Stimulated activated CD4-positive, alpha-beta T cell treated with anti-CD3 and anti-CD28 coated beads, TNF-alpha, amount 100 ng/mL, for 1 hour (primary cell): Measurements from ENCODE around the gene RNF223.

Source experiments
- DNase-seq, 3 donors: peaks; one replicate each; pipeline ENCODE4 v3.0.0-alpha.2; 2020; ENCODE audit warnings: low read depth in 3 of 3, low spot score in 1 of 3

Gene RNF223

DNA sequence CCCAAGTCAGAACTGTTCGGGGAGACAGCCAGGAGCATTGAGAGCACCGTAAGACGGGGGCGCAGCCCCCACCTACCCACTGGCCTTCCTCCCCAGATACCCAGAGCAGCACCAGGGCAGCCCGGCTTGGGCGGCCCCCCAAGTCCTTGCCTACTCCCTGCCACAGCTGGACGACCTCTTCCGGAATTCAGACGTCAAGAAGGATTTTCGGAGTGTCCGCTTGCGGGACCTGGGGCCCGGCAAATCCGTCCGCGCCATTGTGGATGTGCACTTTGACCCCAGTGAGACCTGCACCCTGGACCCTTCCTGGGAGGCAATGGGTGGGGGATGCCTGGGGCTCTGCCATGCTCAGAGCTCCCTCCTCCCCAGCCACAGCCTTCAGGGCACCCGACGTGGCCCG, 26.7 kb downstream of the RNF223 start:
- no peak for DNase-seq

DNA sequence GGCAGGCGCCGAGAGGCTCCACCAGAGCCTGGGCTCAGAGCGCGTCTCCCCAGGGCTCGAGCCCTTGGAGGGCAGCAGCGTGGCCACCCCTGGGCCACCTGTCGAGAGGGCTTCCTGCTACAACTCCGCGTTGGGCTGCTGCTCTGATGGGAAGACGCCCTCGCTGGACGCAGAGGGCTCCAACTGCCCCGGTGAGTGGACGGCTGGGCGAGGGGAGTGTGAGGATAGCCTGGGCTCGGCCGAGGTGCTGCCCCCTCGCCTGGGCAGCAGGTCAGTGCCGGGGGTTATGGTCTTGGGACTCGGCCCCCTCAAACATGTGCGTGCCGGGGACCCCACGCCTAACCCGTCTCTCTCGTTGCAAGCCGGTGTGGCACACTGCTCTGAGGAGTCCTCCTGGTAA, 27.3 kb downstream of the RNF223 start:
- no peak for DNase-seq

DNA sequence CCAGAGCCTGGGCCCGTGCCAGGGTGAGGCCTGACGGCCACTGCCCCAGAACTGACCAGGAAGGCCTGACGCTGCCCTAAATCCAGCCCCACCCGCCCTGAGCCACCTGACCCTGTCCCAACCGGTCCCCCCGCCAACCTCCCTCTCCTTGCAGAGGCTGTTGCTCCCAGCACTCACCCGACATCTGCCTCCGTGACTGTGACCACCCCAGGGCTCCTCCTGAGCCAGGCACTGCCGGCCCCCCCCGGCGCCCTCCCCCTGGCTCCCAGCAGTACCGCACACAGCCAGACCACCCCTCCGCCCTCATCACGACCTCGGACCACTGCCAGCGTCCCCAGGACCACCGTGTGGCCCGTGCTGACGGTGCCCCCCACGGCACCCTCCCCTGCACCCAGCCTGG, 27.9 kb downstream of the RNF223 start:
- DNase-seq = no peak

DNA sequence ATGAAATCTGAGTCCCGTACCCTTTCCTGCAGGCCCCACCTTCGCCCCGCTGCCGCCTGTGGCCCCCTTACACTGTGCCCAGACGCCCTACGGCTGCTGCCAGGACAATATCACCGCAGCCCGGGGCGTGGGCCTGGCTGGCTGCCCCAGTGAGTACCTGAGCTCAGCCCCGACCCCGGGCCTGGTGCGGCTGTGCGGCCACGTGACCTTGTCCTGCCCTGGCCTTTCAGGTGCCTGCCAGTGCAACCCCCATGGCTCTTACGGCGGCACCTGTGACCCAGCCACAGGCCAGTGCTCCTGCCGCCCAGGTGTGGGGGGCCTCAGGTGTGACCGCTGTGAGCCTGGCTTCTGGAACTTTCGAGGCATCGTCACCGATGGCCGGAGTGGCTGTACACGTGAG, 29.0 kb downstream of the RNF223 start:
- DNase-seq = no peak

DNA sequence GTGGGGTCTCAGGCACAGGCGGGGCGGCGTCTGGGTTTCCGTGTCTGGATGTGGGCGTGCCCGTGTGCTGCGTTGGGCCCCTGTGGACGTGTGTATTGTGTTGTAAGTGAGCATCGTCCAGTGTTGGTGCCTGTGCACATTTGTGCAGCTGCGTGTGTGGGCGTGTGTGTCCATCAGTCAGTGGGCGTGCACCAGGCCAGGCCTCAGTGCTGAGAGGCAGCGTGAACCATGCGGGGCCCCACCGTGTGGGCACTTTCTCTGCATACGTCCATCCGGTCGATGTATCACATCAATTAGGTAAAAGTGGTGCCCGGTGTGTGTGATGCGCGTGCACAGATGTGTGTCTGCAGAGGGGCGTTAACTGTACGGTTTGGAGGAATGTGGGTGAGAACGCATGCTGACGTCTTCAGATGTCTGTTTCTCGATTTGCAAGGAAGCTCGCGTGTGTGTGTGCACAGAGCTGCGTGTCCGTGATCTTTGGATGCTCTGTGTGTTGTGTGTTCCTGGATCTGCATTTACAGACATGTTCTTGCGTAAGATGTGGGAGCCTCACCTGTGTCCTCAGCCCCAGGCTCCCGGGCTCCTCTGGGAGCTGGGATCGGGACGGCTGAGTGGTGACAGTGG, 29.5 kb downstream of the RNF223 start:
- DNase-seq = no peak

DNA sequence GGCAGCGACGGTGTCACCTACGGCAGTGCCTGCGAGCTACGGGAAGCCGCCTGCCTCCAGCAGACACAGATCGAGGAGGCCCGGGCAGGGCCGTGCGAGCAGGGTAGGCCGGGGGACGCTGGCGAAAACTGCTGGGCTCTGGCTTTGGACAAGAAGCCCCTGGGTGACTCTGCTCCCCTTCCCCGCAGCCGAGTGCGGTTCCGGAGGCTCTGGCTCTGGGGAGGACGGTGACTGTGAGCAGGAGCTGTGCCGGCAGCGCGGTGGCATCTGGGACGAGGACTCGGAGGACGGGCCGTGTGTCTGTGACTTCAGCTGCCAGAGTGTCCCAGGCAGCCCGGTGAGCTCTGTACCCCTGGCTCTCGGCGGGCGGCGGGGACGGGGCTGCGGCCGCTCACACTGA, 30.2 kb downstream of the RNF223 start:
- no peak for DNase-seq

DNA sequence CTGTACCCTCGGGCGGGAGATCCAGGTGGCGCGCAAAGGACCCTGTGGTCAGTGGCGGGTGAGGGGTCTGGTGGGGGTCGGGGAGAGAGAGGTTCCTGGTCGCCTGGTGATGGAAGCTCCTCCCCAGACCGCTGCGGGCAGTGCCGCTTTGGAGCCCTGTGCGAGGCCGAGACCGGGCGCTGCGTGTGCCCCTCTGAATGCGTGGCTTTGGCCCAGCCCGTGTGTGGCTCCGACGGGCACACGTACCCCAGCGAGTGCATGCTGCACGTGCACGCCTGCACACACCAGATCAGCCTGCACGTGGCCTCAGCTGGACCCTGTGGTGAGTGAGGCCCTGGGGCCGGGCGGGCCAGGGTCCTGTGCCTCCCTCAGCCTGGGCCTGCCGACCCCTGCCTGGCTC, 30.7 kb downstream of the RNF223 start:
- no peak for DNase-seq

DNA sequence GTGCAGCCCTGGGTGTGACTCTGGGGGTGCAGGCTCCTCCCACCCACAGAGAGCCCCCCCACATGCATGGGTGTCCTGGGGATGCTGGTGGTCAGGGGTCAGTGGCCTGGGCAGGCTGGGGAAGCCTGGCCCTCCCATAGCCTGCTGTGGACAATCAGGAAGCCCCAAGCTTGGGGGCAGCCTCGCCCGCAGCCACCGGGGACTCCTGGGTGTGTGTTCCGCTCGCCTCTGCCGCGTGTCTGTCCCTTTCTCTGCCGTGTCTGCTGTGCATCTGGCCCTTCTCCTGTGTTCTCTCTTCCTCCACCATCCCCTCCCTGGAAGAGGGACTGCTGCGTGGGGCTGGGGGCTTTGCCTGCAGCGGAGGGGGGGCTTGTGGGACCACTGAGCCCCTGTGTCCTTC, 31.3 kb downstream of the RNF223 start:
- DNase-seq = no peak

DNA sequence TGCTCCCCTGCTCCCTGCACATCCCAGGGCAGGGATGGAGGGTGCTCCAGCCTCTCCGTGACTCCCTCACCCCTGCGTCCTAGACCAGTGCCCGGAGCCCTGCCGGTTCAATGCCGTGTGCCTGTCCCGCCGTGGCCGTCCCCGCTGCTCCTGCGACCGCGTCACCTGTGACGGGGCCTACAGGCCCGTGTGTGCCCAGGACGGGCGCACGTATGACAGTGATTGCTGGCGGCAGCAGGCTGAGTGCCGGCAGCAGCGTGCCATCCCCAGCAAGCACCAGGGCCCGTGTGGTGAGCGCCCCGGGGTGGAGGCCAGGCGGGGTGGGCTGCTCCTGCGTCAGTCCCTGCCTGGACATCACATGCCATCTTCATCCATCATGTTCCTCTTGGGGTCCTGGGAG, 32.2 kb downstream of the RNF223 start:
- no peak for DNase-seq

DNA sequence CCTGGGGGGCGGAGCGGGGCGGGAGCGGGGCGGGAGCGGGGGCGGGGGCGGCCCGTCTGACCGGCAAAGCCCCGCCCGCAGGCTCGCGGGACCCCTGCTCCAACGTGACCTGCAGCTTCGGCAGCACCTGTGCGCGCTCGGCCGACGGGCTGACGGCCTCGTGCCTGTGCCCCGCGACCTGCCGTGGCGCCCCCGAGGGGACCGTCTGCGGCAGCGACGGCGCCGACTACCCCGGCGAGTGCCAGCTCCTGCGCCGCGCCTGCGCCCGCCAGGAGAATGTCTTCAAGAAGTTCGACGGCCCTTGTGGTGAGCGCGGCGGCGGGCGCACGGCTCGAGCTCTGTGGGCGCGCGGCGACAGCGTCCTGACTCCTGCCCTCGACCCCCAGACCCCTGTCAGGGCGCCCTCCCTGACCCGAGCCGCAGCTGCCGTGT, 33.0 kb downstream of the RNF223 start:
- no peak for DNase-seq

DNA sequence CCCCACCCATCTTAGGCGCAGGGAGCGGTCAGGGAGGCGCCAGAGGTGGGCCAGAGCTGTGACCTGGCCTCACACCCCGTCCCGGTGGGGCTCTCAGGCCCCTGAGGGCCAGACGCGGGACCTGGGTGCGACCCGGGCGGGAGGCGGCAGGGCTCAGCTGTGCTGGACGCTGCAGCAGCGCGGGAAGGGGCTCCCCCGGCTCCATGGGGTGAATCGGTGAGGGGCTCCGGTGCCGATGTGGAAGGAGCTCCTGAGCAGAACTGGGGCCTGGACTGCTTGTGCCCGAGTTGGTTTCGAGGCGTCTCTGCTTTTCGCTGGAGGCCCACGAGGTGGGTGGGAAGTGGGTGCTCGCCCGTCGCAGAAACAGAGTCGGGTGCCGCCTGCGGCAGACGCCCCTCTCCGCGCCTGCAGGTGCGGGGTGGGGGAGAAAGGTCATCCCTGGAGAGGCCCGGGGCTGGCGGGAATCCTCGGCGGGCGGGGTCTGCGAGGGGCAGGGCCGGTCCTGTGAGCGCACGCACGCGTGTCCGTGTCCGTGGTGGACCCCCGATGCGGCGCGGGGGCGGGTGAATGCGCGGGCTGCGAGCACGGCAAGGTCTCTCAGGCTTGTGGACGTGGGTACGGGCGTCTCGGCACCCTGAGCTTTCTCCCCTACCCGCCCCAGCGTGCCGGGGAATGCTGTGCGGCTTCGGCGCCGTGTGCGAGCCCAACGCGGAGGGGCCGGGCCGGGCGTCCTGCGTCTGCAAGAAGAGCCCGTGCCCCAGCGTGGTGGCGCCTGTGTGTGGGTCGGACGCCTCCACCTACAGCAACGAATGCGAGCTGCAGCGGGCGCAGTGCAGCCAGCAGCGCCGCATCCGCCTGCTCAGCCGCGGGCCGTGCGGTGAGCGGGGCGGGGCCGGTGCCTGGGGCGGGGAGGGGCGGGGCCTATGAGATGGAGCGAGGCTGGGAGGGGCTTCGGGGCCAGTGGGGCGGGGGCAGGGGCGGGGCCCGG, 33.8 kb downstream of the RNF223 start:
- DNase-seq = peak; percentile 56 to 64 (median 57)

DNA sequence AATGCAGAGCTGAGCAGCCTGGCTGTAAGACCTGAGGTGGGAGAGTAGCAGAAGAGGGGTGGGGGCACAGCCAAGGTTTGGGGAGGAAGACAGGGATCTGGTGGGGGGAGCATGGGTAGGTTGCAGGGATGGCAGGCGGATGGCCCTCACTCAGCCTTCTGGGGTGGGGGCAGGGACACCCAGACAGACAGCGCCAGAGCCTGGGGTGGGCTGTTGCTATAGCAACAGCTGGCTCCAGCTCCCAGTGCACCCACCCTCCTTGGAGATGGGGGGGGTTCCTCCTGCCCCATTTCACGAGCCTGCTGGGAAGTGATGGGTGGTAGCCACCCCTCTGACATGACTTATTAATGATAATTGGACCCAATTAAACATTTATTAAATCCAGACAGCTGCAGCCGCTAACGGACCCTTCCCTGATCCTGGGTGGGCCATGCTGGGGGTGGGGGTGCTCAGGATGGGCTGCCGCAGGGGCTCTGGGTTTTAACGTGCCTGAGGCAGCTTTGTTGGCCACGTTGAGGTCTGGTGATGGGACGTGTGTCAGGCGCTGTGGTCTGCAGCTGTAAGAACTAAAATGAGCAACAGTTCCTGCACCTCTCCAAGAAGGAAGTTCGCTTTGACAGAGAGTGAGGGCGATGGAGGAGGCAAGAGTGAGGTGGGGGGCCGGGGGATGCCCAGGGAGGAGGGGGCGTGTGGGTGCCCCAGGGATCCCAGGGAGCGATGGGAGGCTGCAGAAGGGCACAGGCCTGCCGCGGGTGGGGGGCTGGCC, 34.8 kb downstream of the RNF223 start:
- DNase-seq = no peak

DNA sequence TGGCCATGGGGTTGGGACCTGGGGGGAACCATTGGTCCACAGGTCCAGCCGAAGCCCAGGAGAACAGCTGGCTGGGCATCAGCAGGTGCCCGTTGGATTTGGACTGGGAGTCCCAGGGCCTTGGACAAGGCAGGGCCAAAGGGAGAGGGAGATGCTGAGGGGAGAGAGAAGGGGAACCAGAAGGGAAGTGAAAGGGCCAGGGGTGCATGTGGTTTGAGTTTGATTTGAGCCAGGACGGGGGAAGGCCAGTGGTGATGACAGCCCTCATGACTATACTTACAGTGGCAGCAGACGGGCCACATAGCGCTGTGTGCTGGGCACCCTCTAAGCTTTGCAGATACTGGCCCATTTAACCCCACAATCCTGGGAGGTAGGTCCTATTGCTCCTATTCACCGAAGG, 35.4 kb downstream of the RNF223 start:
- no peak for DNase-seq

DNA sequence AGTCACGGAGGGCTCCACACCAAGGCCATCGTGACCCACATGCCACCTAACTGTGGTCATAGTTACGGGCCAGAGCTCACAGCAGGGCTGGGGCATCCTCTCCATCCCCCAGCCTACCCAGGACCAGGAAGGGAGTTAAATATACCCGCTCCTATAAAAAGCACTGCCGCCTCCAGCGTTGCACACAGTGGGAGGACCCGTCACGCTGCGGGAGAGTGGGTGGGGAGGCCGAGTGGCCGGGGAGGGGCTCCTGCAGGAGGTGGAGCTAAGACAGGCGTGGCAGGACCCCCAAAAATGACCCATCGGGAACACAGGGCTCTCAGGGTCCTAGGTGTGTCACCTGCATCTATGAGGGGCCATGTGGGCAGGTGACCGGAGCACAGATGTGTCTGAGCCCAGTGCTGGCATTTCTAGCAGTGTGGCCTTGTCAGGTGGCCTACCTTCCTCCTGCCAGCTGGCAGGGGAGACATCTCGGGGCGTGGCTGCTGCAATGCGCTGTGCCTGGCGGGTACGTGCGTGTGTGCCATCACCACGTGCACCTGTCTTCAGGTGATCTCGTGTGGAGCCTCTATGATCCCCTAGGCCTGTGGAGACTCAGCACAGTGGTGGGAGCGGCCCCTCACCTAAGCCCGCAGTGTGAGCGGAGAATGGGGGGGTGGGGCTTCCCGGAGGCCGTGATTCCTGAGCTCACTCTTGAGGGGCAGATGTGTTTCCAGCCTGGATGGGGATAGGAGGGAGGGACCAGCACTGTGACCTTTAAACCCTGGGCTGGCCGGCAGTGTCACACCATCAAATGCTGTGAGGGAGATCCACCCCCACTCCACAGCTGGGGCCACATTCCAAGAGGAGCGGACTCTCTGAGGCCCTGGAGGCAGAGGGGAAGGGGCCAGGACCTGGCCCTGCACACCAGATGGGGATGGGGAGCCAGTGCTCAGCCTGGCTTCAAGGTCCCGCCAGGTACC, 36.5 kb downstream of the RNF223 start:
- DNase-seq = no peak

DNA sequence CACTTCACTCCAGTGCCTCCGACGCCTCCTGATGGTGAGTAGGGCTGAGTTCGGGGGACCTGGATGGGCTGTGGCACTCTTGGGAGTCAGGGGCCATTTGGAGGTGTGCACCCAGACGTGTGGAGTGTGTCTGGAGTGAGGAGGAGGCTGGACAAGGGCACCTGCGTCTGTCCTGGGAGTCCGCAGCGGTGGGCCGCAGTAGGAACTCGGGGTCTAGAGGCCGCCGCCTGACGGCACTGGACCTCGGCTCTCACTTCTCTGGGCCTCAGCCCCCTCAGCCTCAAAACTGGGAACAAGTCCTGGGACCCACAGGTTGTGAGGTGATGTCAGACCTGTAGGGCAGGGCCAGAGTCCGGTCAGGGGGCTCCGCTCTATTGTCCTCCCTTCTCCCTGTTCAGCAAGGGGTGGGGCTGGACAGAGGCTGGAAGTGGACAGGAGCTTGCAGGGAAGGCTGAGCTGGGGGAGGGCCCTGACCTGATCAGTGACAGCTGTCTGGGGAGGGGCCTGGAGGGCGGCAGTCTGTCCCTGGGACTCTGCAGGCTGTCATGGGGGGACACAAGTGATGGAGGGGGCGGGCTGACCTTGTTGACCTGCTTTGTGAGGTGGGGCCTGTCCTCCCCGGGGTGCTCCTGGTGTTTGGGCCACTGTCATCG, 38.7 kb downstream of the RNF223 start:
- no peak for DNase-seq

DNA sequence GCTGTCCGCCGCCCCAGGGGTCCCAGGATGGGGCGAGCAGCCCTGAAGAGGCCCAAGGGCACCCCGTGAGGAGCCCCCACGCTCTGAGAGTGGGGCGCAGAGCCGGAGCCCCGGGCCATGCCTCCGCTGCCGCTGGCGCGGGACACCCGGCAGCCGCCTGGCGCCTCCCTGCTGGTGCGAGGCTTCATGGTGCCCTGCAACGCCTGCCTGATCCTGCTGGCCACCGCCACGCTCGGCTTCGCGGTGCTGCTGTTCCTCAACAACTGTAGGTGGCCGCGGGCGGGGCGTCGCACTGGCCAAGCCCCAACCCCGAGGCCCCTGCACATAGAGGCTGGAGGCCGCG, 39.7 kb downstream of the RNF223 start:
- no peak for DNase-seq

DNA sequence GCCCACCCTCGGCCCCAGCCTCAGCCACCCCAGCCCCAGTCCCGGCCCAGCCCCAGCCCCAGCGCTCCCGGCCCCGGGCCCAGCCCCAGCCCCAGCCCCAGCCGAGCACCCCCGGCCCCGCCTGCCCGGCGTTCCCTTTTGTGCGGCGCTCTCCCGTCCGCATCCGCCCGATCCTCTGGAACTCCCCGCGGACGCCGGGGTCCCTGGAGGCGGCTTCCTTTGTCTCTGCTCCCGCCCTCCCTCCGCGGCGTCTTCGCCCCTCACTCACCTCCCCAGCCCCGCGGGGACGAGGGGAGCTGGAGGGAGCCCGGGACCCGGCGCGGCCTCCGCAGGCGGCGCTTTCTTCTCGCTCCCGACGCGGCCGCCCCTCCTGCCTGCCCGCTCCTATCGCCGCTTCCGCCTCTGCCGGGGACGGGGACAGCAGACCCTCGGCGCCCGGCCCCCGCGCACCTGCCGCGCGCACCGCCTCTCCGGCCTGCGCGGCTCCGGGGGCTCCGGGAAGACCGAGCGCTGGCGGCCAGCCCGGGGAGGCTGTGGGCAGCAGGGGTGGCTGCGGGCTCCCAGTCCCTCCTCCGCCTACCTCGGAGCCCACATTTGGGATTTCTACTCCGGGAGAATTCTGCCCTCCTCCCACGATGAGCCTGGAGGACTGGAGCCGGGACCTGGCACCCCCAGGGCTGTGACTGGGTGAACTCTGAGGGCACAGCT, 40.2 kb downstream of the RNF223 start:
- DNase-seq = no peak

DNA sequence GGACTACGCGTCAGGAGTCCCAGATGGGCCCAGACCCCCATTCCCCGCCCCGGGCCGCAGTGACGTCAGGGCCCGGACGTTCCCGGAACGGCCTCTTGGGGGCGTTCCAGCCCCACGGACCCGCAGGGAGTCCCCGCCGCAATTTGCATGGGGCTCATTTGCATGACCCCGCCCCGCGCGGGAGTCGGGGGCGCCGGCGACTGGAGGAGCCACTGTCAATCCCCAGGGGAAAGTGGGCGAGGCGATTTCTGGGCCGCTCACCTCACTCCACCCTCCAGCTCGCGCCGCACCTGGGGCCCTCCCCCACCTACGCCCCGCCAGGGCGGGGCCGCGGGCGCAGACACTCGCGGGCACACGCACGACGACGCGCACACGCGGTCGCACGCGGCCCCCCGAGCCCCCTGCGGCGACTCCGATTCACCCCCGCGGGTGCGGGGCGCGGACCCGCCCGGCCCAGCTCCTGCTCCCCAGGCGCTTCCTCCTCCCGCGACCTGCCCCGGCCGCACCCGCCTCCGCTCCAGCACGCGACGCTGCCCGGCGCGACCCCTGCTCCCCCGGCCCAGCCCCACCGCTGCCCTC, 41.0 kb downstream of the RNF223 start:
- peak; percentile 60 to 82 (median 65) for DNase-seq

DNA sequence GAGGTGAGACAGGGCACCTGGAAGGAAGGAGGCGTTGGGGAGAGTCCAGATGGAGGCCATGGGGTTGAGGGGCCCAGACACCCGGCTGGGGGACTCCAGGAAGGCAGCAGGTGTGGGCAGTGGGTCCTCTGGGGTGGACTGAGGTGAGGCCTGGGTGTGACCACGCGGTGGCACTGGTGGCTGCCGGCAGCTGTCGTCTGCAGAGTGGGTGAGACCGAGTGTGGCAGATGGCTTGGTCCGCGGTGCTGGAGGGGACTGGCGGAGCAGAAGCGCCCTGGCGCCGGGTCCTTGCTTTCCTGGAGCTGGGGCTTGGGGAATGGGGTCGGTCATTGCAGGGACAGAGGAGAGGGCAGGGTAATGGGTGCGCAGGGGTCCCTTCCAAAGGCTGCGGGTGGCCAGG, 41.7 kb downstream of the RNF223 start:
- DNase-seq = no peak
